GM12875 (cell line): Measurements from ENCODE around the gene AFMID.

Experiments
- H3K4me3 ChIP-seq: one replicate; pipeline ENCODE4 v1.5.1; 2011; ENCODE audit warnings: low read depth, low read length, control low read depth
- CTCF ChIP-seq: IDR thresholded peaks from 2 replicates; pipeline ENCODE4 v1.5.1; 2011; ENCODE audit warnings: low read depth, mild to moderate bottlenecking, control low read depth, inconsistent platforms, low read length, moderate library complexity, borderline replicate concordance; ENCODE audit not compliant: insufficient read depth

The AFMID gene

GRCh38 chr17:78147315-78147998 is 39.7 kb upstream of the AFMID start:
- TF ChIP-seq CTCF, result no peak
- no peak overlapping the region for H3K4me3 ChIP-seq

- no peak overlapping the region for H3K4me3 ChIP-seq
- no peak for TF ChIP-seq CTCF
Observed at GRCh38 chr17:78148286-78149016, 38.7 kb upstream of the AFMID start.

- no peak overlapping the region for H3K4me3 ChIP-seq
- no peak for TF ChIP-seq CTCF
Observed at GRCh38 chr17:78151514-78152008, 35.6 kb upstream of the AFMID start.

GRCh38 chr17:78154903-78155811 is 32.0 kb upstream of the AFMID start:
- H3K4me3 ChIP-seq, result no peak overlapping the region
- no peak for TF ChIP-seq CTCF

GRCh38 chr17:78159575-78160158 is 27.5 kb upstream of the AFMID start:
- no peak overlapping the region for H3K4me3 ChIP-seq
- no peak for TF ChIP-seq CTCF

GRCh38 chr17:78163881-78164747 is 23.0 kb upstream of the AFMID start:
- TF ChIP-seq CTCF, result no peak
- no peak overlapping the region for H3K4me3 ChIP-seq
